ENCODE results near the gene MALT1.

MALT1 gene

DNA sequence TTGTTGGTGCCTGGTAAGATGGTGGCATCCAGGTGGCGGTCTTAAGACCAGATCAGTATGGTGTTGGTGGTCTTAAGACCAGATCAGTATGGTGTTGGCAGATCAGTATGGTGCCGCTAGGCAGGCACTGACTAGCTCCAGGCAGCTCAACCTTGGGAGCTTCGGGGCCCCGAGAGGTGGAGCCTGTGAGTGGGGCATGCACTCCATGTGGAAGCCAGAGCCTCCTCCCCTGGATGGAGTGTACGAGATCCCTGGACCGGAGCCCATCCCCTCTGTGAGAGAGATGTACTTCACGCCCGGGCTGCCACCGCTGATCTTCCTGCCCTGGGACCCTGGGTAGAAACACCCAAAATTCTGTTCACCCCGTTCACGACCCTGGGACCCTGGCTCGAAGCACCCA is 19.0 kb downstream of the MALT1 start:
- DNase-seq (ENCODE audit: low read depth): no peak

- no peak for DNase-seq (ENCODE audit: low read depth)
Observed at GRCh38 chr18:58691256-58691655, 20.0 kb downstream of the MALT1 start.

GRCh38 chr18:58692422-58693185 is 21.3 kb downstream of the MALT1 start:
- no peak for DNase-seq (ENCODE audit: low read depth)

- DNase-seq (ENCODE audit: low read depth): no peak
Observed at GRCh38 chr18:58694221-58694620, 23.0 kb downstream of the MALT1 start.

- no peak for DNase-seq (ENCODE audit: low read depth)
Observed at GRCh38 chr18:58694720-58695468, 23.6 kb downstream of the MALT1 start.

DNA sequence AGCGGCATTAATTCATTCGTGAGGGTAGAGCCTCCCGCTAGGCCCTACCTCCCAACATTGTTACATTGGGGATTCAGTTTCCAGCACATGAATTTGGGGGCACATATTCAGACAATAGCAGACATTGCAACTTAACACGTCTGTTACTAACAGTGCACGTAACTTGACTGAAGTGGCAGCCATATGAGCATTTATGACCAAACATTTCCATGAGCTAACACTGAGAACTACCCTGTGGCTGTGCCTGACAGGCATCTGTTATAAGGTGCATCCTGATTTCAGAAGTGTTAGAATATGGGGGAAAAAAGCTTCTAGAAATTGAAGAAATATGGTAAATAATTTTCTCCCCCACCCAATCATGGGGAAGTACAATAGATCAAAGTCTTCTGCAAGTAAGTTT is 24.5 kb downstream of the MALT1 start:
- no peak for DNase-seq (ENCODE audit: low read depth)

GRCh38 chr18:58697146-58697545 is 25.9 kb downstream of the MALT1 start:
- DNase-seq (ENCODE audit: low read depth): no peak

DNA sequence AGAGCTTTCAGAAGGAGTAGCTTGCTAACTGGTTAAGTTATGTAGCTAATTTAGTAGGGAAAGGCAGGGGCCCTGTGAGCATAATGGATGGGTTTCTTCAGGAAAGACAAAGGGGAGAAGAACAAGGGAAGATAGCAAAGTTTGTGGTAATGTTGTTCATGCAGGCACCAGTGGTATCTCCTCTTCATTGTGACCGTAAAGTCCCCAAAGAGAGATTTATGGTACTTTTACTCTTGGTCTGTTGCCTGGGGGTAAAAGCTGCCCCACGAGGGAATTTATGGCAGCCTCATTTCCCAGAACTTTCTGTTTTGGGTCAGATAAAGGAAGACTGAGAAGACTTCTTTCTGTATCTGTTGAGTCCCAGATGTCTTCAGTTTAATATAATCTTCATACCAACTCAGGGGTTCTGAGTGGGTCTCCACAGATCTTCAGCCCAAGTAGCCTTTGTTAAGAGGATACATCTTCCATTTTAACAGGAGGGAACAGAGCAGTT is 27.5 kb downstream of the MALT1 start:
- DNase-seq (ENCODE audit: low read depth): no peak

GRCh38 chr18:58699551-58699950 is 28.3 kb downstream of the MALT1 start:
- no peak for DNase-seq (ENCODE audit: low read depth)

DNA sequence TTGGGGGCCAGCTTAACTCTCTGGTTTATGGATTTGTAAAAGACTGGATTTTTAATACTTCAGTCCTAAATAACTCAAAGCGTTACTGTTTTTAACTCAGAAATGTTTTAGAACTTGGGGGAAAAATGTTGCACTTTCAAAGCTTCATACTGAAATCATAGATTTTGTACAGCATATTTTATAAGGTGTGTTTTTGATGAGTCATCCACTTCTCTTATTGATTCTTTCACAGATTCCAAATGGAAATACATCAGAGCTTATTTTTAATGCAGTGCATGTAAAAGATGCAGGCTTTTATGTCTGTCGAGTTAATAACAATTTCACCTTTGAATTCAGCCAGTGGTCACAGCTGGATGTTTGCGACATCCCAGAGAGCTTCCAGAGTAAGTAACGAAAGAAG is 28.9 kb downstream of the MALT1 start:
- DNase-seq (ENCODE audit: low read depth): no peak

GRCh38 chr18:58712930-58713329 is 41.7 kb downstream of the MALT1 start:
- no peak for DNase-seq (ENCODE audit: low read depth)

GRCh38 chr18:58714259-58714658 is 43.0 kb downstream of the MALT1 start:
- no peak for DNase-seq (ENCODE audit: low read depth)

- DNase-seq (ENCODE audit: low read depth): no peak
Observed at GRCh38 chr18:58714821-58715220, 43.6 kb downstream of the MALT1 start.

- DNase-seq (ENCODE audit: low read depth): no peak
Observed at GRCh38 chr18:58715540-58715939, 44.3 kb downstream of the MALT1 start.

- no peak for DNase-seq (ENCODE audit: low read depth)
Observed at GRCh38 chr18:58716060-58716756, 44.9 kb downstream of the MALT1 start.

DNA sequence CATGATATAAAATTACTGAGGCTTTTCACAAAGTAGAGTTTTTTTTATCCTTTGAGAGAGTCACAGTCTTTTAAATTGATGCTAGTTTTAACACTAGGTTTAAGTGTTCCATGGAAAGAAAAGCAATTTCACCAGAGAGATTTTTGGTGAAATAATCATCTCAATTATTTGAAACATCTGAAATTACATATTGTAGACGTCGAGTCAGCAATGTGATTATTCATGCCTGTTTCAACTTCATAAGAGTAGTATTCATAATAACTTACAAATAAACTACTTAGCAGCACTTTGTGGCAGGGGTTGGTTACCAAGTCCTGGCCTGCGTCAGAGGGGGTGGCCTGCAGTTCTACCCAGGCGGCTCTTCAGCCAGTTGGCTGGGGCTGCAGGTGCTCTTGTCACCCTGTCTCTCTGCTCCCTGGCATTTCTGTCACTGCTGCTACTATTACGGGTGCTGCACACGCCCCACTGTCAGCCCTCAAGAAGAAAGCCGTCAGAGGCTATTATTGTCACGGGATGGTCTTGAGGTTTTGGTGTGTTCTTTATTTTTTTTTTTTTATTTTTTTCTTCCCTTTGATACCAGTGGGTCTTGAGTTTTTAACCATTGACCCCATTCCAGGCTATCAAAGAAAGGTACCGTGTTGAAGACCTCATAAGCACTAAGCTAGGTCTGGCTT is 50.4 kb downstream of the MALT1 start:
- DNase-seq (ENCODE audit: low read depth): peak; percentile 5

DNA sequence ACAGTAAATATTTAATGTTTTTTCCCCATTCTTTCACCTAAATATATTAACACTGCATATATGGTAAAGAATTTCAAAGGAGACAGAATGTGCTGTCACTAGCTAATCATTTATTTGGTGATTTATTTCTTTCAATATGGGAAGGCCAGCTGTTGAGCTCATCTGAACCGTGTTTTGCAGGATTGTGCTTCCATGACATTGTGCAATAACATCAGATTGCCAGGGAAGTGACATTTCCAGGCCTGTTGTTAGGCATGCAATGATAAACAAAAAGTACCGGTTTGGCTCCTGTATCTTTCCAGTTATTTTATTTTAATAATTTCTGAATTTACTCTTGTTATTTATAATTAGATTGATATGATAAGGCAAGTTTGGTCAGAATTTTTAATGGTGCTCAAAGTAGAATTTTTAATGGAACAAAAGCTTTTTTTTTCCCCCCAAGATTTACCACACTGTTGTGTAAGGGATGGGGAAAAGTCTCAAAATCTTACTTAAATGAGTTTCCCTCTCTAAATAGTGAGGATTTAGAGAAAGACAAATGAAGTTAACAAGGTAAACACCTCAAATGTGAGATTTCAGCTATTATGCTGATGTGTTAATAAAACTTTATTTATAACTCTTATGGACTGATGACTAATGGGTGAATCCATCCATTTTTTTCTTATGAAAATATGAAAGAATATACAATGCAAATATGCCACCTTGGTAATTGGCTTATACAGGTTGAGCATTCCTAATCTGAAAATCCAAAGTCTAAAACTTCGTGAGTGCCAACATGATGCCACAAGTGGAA is 52.7 kb downstream of the MALT1 start:
- DNase-seq (ENCODE audit: low read depth): no peak

DNA sequence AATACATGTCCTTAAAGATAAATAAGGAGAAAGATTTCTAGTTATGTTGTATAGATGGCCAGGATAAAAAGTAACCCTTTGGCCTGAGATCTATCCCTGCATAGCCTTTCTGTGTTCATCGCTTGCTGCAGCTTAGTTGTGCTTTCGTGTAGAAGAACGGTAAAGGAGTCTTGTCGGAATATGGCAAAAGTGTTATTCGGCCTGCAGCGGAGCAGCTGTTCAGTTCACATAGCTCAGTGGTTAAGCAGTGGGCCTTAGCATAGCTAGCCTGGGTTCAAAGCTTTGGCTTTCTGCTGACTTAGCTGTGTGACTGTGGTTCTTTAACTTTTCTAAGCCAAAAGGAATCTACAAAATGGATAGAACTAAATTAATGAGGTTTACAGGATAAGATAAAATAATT is 55.4 kb downstream of the MALT1 start:
- no peak for DNase-seq (ENCODE audit: low read depth)

- peak; percentile 6 for DNase-seq (ENCODE audit: low read depth)
Observed at GRCh38 chr18:58727776-58728500, 56.7 kb downstream of the MALT1 start.

DNA sequence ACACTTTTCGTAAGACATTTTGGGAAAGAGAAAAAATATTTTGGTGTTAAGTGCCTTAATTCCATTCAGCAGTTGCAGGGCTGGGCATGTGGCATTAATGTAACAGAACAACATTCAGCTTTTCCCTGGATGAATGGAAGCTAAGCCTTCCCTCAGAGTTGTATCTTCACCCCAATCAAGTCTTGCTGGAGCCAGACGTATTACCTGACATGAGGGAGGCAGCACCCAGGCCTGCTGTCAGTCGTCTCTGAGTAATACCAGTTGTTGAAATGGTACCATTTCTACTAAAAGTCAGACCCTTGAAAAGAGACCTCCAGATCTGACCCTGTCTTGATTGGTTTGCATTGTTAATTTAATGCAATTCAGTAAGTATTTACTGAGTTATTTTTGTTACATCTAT is 57.5 kb downstream of the MALT1 start:
- no peak for DNase-seq (ENCODE audit: low read depth)

DNA sequence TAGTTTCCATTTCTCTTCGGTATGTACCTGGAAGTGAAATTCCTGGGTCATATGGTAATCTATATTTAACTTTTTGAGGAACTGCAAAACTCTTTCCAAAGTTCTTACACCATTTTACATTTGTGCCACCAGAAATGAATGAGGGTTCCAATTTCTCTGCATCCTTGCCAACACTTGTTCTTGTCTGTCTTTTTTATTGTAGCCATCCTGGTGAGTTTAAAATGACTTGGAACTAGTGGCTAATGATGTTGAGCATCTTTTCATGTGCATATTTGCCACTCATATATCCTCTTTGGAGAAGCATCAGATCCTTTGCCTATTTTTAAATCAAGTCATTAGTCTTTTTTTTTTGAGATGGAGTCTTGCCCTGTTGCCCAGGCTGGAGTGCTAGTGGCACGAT is 59.4 kb downstream of the MALT1 start:
- DNase-seq (ENCODE audit: low read depth): no peak

Data from non-pigmented ciliary epithelial cell (primary cell).